Measurements from ENCODE around the gene LMTK3.
"Not testable (repeated sequence)": the region's sequence is repeated elsewhere in the genome, so short reads cannot be mapped to it uniquely, and the experiment has no call there.

The LMTK3 gene

GRCh38 chr19:48487948-48488347 lies 23.7 kb downstream of the LMTK3 start:
- peak; percentile 97 for DNase-seq (ENCODE audit: low read depth, low spot score)

DNA sequence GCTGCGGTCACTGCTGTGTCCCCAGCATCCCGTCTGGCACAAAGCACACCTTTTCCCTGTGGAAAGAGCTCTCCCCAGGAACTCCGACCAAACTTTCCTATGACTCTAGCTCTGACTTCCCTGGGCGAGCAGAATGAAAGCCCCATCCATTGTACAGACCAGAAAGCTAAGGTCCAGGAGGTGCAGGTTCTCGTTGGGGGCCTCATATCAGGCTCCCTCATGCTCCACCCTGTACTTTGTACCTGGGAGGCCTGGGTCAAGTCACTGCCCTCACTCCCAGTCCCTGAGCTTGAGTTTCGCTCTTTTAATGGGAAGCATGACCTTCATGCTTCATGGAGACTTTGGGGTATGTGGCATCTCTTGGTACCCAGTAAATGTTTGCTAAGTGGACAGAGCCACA lies 24.1 kb downstream of the LMTK3 start:
- no peak for DNase-seq (ENCODE audit: low read depth, low spot score)

DNA sequence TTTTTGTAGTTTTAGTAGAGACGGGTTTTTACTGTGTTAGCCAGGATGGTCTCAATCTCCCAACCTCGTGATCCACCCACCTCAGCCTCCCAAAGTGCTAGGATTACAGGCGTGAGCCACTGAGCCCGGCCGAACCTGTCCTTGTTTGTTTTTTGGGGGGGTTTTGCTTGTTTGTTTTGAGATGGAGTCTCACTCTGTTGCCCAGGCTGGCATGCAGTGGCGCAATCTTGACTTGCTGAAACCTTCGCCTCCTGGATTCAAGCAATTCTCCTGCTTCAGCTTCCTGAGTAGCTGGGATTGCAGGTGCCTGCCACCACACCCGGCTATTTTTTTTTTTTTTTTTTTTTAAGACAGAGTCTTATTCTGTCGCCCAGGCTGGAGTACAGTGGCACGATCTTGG lies 24.9 kb downstream of the LMTK3 start:
- not testable (repeated sequence) for DNase-seq (ENCODE audit: low read depth, low spot score)

DNA sequence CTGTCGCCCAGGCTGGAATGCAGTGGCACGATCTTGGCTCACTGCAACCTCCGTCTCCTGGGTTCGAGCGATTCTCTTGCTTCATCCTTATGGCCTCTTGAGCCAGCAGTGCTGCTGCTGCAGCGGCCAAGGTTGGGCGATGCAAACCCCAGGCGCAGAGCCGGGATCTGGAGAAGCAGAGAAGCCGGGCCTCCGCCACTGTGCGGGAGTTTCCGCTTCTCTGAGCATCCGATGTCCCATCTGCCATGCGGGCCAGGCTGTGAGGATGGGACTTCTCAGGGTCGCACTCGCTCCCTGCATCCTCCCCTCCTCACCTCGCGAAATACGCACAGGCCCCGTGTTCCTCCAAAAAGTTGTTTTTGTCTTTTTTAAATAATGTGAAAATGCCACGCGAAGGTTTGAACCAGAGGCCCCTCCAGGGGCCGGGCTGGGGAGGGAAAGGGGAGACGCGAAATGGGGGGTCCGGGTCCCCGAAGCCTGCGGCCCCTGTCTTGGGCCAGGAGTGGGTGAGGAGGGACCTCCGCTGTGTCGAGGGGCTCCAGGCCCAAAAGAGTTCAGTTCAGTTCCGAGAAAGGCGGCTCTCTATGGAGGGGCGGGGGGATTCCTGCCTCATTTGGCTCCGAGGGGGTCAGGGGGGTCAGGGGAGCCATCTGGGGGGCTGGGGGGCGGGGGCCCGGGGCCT lies 26.6 kb downstream of the LMTK3 start:
- DNase-seq (ENCODE audit: low read depth, low spot score), result no peak

GRCh38 chr19:48484247-48484893 lies 27.3 kb downstream of the LMTK3 start:
- no peak for DNase-seq (ENCODE audit: low read depth, low spot score)

- no peak for DNase-seq (ENCODE audit: low read depth, low spot score)
Observed at GRCh38 chr19:48483301-48483700, 28.3 kb downstream of the LMTK3 start.

GRCh38 chr19:48481846-48482639 lies 29.6 kb downstream of the LMTK3 start:
- no peak for DNase-seq (ENCODE audit: low read depth, low spot score)

DNA sequence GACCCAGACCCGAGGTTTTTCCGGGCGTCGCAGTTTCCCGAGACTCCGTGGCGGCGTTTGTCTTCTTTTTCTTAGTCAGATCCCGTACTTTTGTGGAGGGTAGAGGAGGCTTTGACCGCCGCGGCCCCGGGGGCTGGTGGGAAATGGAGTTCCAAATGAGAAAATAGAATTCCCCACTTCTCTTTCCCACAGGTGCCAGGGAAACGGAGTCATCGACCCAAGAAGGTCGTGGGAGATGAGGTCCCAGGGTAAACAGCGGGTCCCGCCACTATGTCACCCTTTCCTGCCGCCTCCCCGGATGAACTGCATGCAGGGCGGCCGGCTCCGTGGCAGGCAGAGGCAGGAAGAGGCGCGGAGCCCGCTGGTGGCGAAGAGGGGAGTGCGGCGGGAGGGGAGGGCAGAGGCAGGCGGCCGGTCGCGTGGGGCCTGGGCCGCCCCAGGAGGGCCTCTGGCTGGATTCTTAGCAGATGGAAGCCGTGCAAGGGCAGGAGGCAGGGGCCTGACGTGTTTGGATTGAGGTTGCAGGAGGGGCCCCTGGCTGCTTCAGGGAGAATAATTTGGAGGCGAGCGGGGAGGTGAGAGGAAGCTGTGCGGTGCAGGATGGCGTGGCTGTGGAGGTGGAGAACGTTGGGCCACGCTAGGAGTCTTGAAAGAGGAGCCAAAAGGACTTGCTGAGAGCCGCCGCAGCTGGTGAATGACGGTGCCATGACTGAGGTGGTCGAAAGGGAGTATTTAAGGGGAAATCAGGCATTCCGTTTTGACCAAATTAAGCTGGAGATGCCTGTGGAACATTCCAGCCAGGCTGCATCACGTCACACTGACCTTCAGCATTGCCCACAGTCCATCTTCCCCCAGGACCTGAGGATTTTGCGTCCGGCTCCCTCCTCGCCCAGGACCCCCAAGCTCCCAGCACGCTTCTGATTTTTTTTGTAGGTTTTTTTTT lies 30.8 kb downstream of the LMTK3 start:
- peak; percentile 76 for DNase-seq (ENCODE audit: low read depth, low spot score)

DNA sequence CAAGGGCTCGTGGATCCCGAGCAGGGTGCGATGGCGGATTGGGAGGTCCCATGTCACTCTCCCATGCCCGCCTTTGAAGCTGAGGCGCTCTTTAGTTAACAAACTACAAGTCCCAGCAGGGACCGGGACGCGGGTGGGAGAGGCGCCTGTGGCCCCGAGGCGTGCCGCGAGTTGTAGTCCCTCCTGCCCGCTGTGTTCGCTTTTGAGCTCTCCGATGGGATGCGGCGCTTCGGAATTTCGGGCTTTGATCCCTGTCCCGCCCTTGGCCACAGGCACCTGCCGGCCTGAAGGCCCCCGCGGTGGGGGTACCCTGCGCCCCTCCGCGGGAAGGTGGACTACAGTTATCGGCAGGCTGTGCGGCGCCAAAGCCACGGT lies 31.5 kb downstream of the LMTK3 start:
- peak; percentile 64 for DNase-seq (ENCODE audit: low read depth, low spot score)

DNA sequence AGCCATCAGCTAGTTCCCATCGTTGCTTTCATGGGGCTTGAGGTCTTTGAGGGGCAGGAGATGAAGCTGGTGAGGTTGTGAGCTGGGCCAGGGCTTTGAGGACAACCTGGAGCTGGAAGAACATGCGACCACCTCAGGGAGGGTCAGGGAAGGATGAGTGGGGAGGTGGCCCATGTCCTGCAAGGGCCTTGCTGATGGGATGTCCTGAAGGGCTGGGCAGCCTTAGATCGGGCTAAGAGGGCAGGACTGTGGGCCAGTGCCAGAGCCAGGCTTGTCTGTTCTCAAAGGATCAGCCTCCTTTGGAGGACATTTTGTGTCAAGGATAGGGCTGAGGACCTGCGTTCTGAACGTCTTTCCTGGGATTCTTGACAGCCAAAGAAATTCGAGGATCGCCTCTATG lies 31.9 kb downstream of the LMTK3 start:
- no peak for DNase-seq (ENCODE audit: low read depth, low spot score)

DNA sequence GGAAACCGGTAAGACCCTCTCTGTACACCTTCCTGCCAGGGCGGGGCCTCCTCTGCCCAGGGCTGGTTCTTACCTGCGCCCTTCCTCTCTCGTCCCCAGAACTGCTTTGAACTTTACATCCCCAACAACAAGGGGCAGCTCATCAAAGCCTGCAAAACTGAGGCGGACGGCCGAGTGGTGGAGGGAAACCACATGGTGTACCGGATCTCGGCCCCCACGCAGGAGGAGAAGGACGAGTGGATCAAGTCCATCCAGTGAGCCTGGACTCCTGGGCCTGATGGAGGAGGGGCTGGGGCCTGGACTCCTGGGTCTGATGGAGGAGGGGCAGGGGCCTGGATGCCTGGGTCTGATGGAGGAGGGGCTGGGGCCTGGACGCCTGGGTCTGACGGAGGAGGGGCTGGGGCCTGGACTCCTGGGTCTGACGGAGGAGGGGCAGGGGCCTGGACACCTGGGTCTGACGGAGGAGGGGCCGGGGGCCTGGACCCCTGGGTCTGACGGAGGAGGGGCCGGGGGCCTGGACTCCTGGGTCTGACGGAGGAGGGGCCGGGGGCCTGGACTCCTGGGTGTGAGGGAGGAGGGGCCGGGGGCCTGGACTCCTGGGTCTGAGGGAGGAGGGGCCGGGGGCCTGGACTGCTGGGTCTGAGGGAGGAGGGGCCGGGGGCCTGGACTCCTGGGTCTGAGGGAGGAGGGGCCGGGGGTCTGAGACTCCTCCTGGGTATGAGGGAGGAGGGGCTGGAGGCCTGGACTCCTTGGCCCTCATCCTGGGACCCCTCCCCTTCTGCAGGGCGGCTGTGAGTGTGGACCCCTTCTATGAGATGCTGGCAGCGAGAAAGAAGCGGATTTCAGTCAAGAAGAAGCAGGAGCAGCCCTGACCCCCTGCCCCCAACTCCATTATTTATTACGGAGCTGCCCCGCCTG lies 33.0 kb downstream of the LMTK3 start:
- no peak for DNase-seq (ENCODE audit: low read depth, low spot score)

DNA sequence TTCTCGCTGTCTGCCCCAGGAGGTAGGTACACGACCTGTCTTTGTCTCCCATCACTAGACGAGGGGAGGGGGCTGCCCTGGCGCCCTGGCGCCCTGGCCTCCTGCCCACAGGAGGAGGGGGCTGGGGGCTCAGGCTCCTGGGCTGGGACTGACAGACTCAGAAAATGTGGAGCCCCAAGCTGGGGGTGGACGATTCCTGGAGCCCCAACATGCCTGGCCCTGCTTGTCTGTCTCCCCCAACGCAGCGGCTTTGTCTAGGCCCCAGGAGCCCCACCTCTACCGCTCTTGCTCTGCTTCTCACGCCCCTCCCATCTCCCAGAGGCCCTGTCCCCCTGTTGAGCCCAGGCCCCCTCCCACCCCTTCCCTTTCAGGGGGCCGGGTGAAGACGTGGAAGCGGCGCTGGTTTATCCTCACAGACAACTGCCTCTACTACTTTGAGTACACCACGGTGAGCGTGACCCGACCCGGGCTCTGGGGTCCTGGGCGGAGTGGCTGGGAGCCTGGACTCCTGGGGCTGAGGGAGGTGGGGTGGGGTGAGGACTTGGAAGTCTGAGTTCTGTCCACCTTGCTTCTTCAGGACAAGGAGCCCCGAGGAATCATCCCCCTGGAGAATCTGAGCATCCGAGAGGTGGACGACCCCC lies 33.8 kb downstream of the LMTK3 start:
- no peak for DNase-seq (ENCODE audit: low read depth, low spot score)

- DNase-seq (ENCODE audit: low read depth, low spot score), result no peak
Observed at GRCh38 chr19:48477067-48477685, 34.5 kb downstream of the LMTK3 start.

DNA sequence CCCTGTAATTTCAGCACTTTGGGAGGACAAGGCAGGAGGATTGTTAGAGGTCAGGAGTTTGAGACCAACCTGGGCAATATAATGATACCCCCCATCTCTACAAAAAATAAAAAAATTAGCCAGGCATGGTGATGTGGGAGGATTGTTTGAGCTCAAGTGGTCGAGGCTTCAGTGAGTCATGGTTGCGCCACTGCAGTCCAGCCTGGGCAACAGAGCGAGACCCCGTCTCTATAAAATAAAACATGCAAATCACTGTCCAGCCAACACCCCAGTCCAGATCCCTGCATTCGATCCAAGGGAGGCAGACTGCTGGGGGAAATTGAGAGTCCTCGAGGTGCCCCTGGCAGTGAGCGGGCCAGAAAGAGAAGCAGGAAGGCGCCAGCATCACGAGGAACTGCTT lies 35.5 kb downstream of the LMTK3 start:
- no peak for DNase-seq (ENCODE audit: low read depth, low spot score)

DNA sequence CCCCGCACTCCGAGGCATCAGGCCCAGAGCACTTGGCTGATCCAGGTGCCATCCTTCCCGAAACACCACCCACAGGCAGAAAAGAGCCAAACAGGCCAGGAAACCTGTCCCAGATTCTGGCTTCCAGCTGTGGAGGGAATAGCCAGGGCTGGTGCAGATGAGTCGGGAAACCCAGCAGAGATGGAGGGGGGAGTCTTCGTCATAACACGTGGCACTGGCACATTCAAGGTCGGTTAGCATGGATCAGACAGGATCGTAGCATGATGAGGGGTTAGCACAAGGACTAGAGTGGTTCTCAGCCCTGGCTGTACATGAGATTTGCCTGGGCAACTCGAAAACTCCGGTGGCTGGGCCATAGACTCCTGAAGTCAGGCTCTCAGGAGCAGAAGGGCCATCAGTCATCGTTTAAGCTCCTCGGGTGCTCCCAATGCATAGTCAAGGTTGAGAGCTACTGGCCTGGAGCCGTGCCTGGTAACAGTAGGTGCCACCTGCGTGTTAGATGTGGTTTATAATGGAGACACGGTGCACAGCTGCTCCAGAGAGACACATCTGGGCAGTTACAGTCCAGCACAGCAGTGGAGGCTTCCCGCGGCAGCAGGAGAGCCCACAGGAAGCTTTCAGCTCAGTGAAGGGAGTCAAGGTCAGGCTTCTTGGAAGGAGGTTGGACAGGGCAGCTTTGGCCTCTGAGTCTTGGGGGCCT lies 36.1 kb downstream of the LMTK3 start:
- DNase-seq (ENCODE audit: low read depth, low spot score), result no peak

DNA sequence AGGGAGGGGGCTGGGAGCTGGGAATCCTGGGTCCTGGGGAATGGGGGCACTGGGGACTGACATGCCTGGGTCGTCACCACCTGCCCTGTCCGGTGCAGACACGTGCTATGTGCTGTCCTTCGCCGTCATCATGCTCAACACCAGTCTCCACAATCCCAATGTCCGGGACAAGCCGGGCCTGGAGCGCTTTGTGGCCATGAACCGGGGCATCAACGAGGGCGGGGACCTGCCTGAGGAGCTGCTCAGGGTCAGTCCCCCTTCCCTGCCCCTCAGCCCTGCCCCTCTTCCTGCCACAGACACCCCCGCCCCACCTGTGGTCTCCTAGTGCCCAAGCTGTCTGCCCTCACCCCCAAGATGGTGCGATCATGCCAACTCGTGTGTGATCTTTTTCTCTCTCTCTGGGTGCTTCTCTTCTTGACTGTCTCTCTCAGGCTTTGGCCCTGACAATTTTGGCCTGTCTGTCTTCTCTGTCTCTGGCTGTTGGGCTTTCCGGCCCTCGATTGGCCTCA lies 37.5 kb downstream of the LMTK3 start:
- no peak for DNase-seq (ENCODE audit: low read depth, low spot score)

DNA sequence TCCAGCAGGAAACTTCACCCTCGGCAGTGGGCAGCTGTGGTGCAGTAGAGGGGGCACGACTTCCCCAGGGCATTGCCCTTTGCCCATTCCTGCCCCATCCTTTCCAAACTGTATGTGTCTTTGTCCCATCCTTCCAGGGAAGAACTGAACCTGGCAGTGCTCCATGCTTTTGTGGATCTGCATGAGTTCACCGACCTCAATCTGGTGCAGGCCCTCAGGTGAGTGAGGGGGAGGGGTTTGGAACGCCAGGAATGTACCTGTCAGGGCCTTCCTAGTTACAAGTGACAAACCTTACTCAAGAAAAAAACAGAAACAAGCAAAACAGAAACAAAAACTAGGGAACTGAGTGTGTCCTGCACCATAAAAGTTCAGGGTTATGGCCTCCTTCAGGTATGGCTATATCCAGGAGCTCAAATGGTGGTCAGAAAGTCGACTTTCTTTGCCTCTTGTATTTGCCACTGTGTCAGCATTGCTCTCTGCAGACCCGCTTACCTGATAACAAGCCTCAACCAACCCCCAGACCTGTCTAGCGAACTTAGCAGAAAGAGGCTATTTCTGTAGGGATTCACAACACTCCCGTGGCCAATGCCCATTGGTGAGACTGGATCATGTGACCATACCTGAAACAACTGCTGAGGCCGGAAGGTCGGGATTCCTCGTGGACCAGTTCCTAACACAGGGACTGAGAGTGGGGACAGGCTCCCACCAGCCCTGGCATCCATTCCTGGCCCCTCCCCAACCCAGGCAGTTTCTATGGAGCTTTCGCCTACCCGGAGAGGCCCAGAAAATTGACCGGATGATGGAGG lies 38.3 kb downstream of the LMTK3 start:
- DNase-seq (ENCODE audit: low read depth, low spot score), result no peak

DNA sequence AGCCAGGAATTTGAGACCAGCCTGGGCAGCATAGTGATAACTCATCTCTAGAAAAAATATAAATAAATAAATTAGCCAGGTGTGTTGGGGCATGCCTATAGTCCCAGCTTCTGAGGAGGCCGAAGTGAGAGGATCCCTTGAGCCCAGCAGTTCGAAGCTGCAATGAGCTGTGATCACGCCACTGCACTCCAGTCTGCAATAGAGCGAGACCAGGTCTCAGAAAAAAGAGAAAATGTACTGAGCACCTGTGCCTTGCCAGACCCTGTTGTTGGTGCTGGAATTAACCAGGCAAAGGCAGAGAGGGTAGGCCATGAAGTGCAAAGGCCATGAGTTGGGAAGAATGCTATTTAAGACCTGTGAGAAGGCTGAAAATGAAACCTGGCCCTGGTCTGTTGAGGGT lies 39.8 kb downstream of the LMTK3 start:
- no peak for DNase-seq (ENCODE audit: low read depth, low spot score)

Data from astrocyte of the hippocampus (primary cell).